ENCODE data around the gene PIAS1.

PIAS1 gene

GRCh38 chr15:68061171-68061570 is 7.1 kb downstream of the PIAS1 start:
- no peak overlapping the region for H3K27ac ChIP-seq (ENCODE audit: low read depth, low read length)
- H3K36me3 ChIP-seq (ENCODE audit: low read length): no peaks in the 10 kb centered on the region
- H2AFZ ChIP-seq (ENCODE audit: low read depth, low read length, severe bottlenecking): no peak overlapping the region
- H3K4me3 ChIP-seq (ENCODE audit: insufficient read depth, low read length, poor library complexity, severe bottlenecking): no peak overlapping the region
- H4K20me1 ChIP-seq (ENCODE audit: low read depth, low read length): peaks cover 68% of the 10 kb centered on the region
- no peaks in the 10 kb centered on the region for H3K9me3 ChIP-seq (ENCODE audit: insufficient read depth, low read length)
- H3K27me3 ChIP-seq (ENCODE audit: low read length): no peaks in the 10 kb centered on the region
- no peak overlapping the region for H3K4me2 ChIP-seq (ENCODE audit: low read depth, low read length, poor library complexity, severe bottlenecking)
- H3K79me2 ChIP-seq (ENCODE audit: insufficient read depth, low read length): peaks cover 100% of the 10 kb centered on the region
- H3K9me2 ChIP-seq (replicated peaks; ENCODE audit: insufficient read depth, low read length): no peaks in the 10 kb centered on the region
- H3F3A ChIP-seq (ENCODE audit: insufficient read depth): peaks cover 6% of the 10 kb centered on the region
- H3K9ac ChIP-seq (ENCODE audit: low read length): no peak overlapping the region
- TF ChIP-seq, protein P1, sequence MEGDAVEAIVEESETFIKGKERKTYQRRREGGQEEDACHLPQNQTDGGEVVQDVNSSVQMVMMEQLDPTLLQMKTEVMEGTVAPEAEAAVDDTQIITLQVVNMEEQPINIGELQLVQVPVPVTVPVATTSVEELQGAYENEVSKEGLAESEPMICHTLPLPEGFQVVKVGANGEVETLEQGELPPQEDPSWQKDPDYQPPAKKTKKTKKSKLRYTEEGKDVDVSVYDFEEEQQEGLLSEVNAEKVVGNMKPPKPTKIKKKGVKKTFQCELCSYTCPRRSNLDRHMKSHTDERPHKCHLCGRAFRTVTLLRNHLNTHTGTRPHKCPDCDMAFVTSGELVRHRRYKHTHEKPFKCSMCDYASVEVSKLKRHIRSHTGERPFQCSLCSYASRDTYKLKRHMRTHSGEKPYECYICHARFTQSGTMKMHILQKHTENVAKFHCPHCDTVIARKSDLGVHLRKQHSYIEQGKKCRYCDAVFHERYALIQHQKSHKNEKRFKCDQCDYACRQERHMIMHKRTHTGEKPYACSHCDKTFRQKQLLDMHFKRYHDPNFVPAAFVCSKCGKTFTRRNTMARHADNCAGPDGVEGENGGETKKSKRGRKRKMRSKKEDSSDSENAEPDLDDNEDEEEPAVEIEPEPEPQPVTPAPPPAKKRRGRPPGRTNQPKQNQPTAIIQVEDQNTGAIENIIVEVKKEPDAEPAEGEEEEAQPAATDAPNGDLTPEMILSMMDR (IDR thresholded peaks at IDR 0.05; ENCODE audit: insufficient read depth, low read length, poor library complexity, severe bottlenecking): no peak
- no peak for TF ChIP-seq EZH2phosphoT487 (conservative IDR thresholded peaks at IDR 0.05; ENCODE audit: low read length)

DNA sequence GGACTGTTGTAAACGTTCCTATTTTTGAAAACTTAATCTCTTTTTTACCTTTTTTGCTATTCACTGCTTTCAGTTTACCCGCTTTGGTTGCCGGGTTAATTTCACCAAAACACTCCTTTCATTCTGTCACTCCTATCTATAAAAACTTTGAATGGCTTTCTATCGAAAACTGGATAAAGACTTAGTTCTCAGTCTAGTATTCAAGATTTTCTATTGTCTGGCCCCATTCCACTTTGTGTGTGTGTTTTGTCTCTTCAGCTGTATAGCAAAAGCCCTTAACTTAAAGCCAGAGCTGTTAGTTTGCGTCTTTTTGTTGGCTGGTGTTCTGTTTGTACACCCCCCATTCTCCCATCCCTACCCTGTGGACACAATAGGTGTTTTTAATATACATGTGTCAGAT is 7.5 kb downstream of the PIAS1 start:
- H3K9me2 ChIP-seq (replicated peaks; ENCODE audit: insufficient read depth, low read length): no peaks in the 10 kb centered on the region
- H3F3A ChIP-seq (ENCODE audit: insufficient read depth): peaks cover 5% of the 10 kb centered on the region; the same call in 1 of the 2 replicates
- no peak overlapping the region for H3K27ac ChIP-seq (ENCODE audit: low read depth, low read length)
- no peaks in the 10 kb centered on the region for H3K27me3 ChIP-seq (ENCODE audit: low read length)
- peaks cover 100% of the 10 kb centered on the region for H3K79me2 ChIP-seq (ENCODE audit: insufficient read depth, low read length)
- TF ChIP-seq, protein P1 (IDR thresholded peaks at IDR 0.05; ENCODE audit: insufficient read depth, low read length, poor library complexity, severe bottlenecking): no peak
- TF ChIP-seq EZH2phosphoT487 (conservative IDR thresholded peaks at IDR 0.05; ENCODE audit: low read length): no peak
- H3K4me3 ChIP-seq (ENCODE audit: insufficient read depth, low read length, poor library complexity, severe bottlenecking): no peak overlapping the region
- H3K4me2 ChIP-seq (ENCODE audit: low read depth, low read length, poor library complexity, severe bottlenecking): peak overlapping the region; percentile 30
- H4K20me1 ChIP-seq (ENCODE audit: low read depth, low read length): peaks cover 64% of the 10 kb centered on the region
- no peak overlapping the region for H3K9ac ChIP-seq (ENCODE audit: low read length)
- no peak overlapping the region for H2AFZ ChIP-seq (ENCODE audit: low read depth, low read length, severe bottlenecking)
- H3K36me3 ChIP-seq (ENCODE audit: low read length): no peaks in the 10 kb centered on the region
- H3K9me3 ChIP-seq (ENCODE audit: insufficient read depth, low read length): no peaks in the 10 kb centered on the region

- H3K79me2 ChIP-seq (ENCODE audit: insufficient read depth, low read length): peaks cover 100% of the 10 kb centered on the region
- peaks cover 62% of the 10 kb centered on the region for H4K20me1 ChIP-seq (ENCODE audit: low read depth, low read length)
- H3K4me3 ChIP-seq (ENCODE audit: insufficient read depth, low read length, poor library complexity, severe bottlenecking): no peak overlapping the region
- no peaks in the 10 kb centered on the region for H3K27me3 ChIP-seq (ENCODE audit: low read length)
- H3K9me2 ChIP-seq (replicated peaks; ENCODE audit: insufficient read depth, low read length): no peaks in the 10 kb centered on the region
- H3K4me2 ChIP-seq (ENCODE audit: low read depth, low read length, poor library complexity, severe bottlenecking): peak overlapping the region; percentile 30
- H3F3A ChIP-seq (ENCODE audit: insufficient read depth): peaks cover 1% of the 10 kb centered on the region; the same call in 1 of the 2 replicates
- H3K9ac ChIP-seq (ENCODE audit: low read length): no peak overlapping the region
- no peaks in the 10 kb centered on the region for H3K36me3 ChIP-seq (ENCODE audit: low read length)
- no peak overlapping the region for H2AFZ ChIP-seq (ENCODE audit: low read depth, low read length, severe bottlenecking)
- H3K27ac ChIP-seq (ENCODE audit: low read depth, low read length): 0 out of 2 replicates have a peak overlapping the region, but pooled peaks have one; percentile 19
- H3K9me3 ChIP-seq (ENCODE audit: insufficient read depth, low read length): no peaks in the 10 kb centered on the region
- TF ChIP-seq EZH2phosphoT487 (conservative IDR thresholded peaks at IDR 0.05; ENCODE audit: low read length): no peak
- TF ChIP-seq, protein P1 (IDR thresholded peaks at IDR 0.05; ENCODE audit: insufficient read depth, low read length, poor library complexity, severe bottlenecking): no peak
Observed at GRCh38 chr15:68062214-68062613, 8.1 kb downstream of the PIAS1 start.

Measured in SU-DHL-6 (cell line).